OCI-LY1 (cell line): ENCODE results near the gene PES1.

ENCODE experiments used
- H2AFZ ChIP-seq: fragments of 200-600 bp; sonication (generic), shearing (Covaris generic); 2 replicates; pipeline ENCODE4 v1.6.0; 2014; ENCODE audit warnings: antibody characterized with exemption, mild to moderate bottlenecking, low read length
- H3F3A ChIP-seq: fragments of 200-600 bp; sonication (generic), shearing (Covaris generic); 2 replicates; pipeline ENCODE4 v1.6.0; 2014; ENCODE audit warnings: mild to moderate bottlenecking, antibody characterized with exemption, low read length, moderate library complexity; ENCODE audit not compliant: insufficient read depth
- H3K27ac ChIP-seq: fragments of 200-600 bp; sonication (generic); 2 replicates; pipeline ENCODE4 v1.5.1; 2014; ENCODE audit warnings: low read length, mixed run types, mild to moderate bottlenecking, low read depth; ENCODE audit not compliant: poor library complexity, severe bottlenecking
- H3K27me3 ChIP-seq: fragments of 200-600 bp; sonication (generic); 2 replicates; pipeline ENCODE4 v1.6.0; 2014; ENCODE audit warnings: antibody characterized with exemption, mild to moderate bottlenecking, low read length, moderate library complexity; ENCODE audit not compliant: insufficient read depth
- H3K36me3 ChIP-seq: fragments of 200-600 bp; sonication (generic); 2 replicates; pipeline ENCODE4 v1.6.1; 2014; ENCODE audit warnings: mild to moderate bottlenecking, antibody characterized with exemption, low read length, moderate library complexity, mixed read lengths; ENCODE audit not compliant: insufficient read depth
- H3K4me1 ChIP-seq: fragments of 200-600 bp; sonication (generic); 2 replicates; pipeline ENCODE4 v1.5.1; 2014; ENCODE audit warnings: mild to moderate bottlenecking, low read length, moderate library complexity; ENCODE audit not compliant: insufficient read depth, severe bottlenecking
- H3K4me2 ChIP-seq: fragments of 200-600 bp; sonication (generic), shearing (Covaris generic); 2 replicates; pipeline ENCODE4 v1.6.1; 2014; ENCODE audit warnings: low read length
- H3K4me3 ChIP-seq: fragments of 200-600 bp; sonication (generic); 2 replicates; pipeline ENCODE4 v1.5.1; 2014; ENCODE audit warnings: low read length, low read depth, mild to moderate bottlenecking, mixed read lengths; ENCODE audit not compliant: poor library complexity, severe bottlenecking
- H3K79me2 ChIP-seq: fragments of 200-600 bp; shearing (Covaris generic); 2 replicates; pipeline ENCODE4 v1.6.1; 2016; ENCODE audit warnings: mixed run types, low read length, mixed read lengths; ENCODE audit not compliant: insufficient read depth
- H3K9ac ChIP-seq: fragments of 200-600 bp; sonication (generic), shearing (Covaris generic); 2 replicates; pipeline ENCODE4 v1.6.1; 2014; ENCODE audit warnings: mild to moderate bottlenecking, low read length, mixed read lengths
- H3K9me2 ChIP-seq: fragments of 200-600 bp; sonication (generic), shearing (Covaris generic); 2 replicates; pipeline ENCODE4 v1.6.1; 2014; ENCODE audit warnings: low read depth, mild to moderate bottlenecking, low read length, mixed read lengths
- H3K9me3 ChIP-seq: fragments of 200-600 bp; shearing (Covaris generic); 2 replicates; pipeline ENCODE4 v1.6.1; 2014; ENCODE audit warnings: low read length, mixed read lengths
- H4K20me1 ChIP-seq: fragments of 200-600 bp; sonication (generic), shearing (Covaris generic); 2 replicates; pipeline ENCODE4 v1.6.0; 2016; ENCODE audit warnings: mild to moderate bottlenecking, low read length; ENCODE audit not compliant: insufficient read depth
- CTCF ChIP-seq: fragments of 200-600 bp; sonication (generic), shearing (Covaris generic); IDR thresholded peaks from 2 replicates; pipeline ENCODE4 v1.5.1; 2017; ENCODE audit warnings: mild to moderate bottlenecking, antibody characterized with exemption, low read length, moderate library complexity, mixed read lengths
- EZH2 ChIP-seq: fragments of 200-600 bp; sonication (generic), shearing (Covaris generic); IDR thresholded peaks from 2 replicates; pipeline ENCODE4 v1.8.0; 2017; ENCODE audit warnings: borderline replicate concordance, mixed run types, mild to moderate bottlenecking, antibody characterized with exemption, low read length, moderate library complexity, mixed read lengths

PES1 gene

DNA sequence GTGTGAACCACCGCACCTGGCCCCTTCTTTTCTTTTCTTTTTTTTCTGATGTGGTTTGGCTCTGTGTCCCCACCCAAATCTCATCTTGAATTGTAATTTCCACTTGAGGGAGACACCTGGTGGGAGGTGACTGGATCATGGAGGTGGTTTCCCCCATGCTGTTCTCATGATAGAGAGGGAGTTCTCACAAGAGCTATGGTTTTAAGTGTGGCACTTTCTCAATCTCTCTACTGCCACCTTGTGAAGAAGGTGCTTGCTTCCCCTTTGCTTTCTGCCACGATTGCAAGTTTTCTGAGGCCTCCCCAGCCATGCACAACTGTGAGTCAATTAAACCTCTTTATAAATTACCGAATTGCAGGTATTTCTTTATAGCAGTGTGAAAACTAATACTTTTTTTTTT lies 10.3 kb upstream of the PES1 start:
- Histone ChIP-seq H3K79me2 (no peaks in the 10 kb centered on the region), H3K9me3 (no peaks in the 10 kb centered on the region), H3K36me3 (no peaks in the 10 kb centered on the region), H3K4me3 (no peak overlapping the region), H3F3A (no peaks in the 10 kb centered on the region), H3K4me1 (peaks cover 17% of the 10 kb centered on the region), H3K27ac (no peak overlapping the region), H4K20me1 (no peaks in the 10 kb centered on the region), H3K9ac (no peak overlapping the region), H2AFZ (no peak overlapping the region), H3K27me3 (peaks cover 4% of the 10 kb centered on the region; the same call in 1 of the 2 replicates), H3K9me2 (no peaks in the 10 kb centered on the region), H3K4me2 (no peak overlapping the region)
- TF ChIP-seq EZH2 (no peak), CTCF (peak; percentile 54)

GRCh38 chr22:30601464-30601863 lies 9.8 kb upstream of the PES1 start:
- Histone ChIP-seq H3K36me3 (no peaks in the 10 kb centered on the region), H4K20me1 (no peaks in the 10 kb centered on the region), H2AFZ (no peak overlapping the region), H3K9me2 (no peaks in the 10 kb centered on the region), H3K4me2 (no peak overlapping the region), H3F3A (no peaks in the 10 kb centered on the region), H3K79me2 (no peaks in the 10 kb centered on the region), H3K27ac (no peak overlapping the region), H3K4me1 (peaks cover 12% of the 10 kb centered on the region), H3K4me3 (no peak overlapping the region), H3K27me3 (peaks cover 4% of the 10 kb centered on the region; the same call in 1 of the 2 replicates), H3K9me3 (no peaks in the 10 kb centered on the region), H3K9ac (no peak overlapping the region)
- TF ChIP-seq EZH2 (no peak), CTCF (no peak)

GRCh38 chr22:30600921-30601320 lies 9.2 kb upstream of the PES1 start:
- Histone ChIP-seq H3K79me2 (no peaks in the 10 kb centered on the region), H3K36me3 (no peaks in the 10 kb centered on the region), H2AFZ (no peak overlapping the region), H3K27me3 (peaks cover 4% of the 10 kb centered on the region; the same call in 1 of the 2 replicates), H3K27ac (no peak overlapping the region), H3K9me2 (no peaks in the 10 kb centered on the region), H3K4me2 (no peak overlapping the region), H3K9ac (no peak overlapping the region), H3K4me3 (no peak overlapping the region), H3K9me3 (no peaks in the 10 kb centered on the region), H3K4me1 (peaks cover 6% of the 10 kb centered on the region), H4K20me1 (no peaks in the 10 kb centered on the region), H3F3A (no peaks in the 10 kb centered on the region)
- TF ChIP-seq CTCF (no peak), EZH2 (no peak)
